HepG2 (cell line): ENCODE measurements around the gene ABCC1. TPM values are rescaled to one million over a fixed set of nuclear protein-coding genes. Genes with fewer than 3 reads are reported as not detected.

Experiments
- ERF ChIP-seq: IDR thresholded peaks from 2 replicates; pipeline ENCODE4 v1.6.1; 2018; ENCODE audit warnings: missing biosample characterization, missing genetic modification reagents
- FLYWCH1 ChIP-seq: sonication (generic); formaldehyde crosslinking; IDR thresholded peaks from 2 replicates; pipeline ENCODE4 v1.8.1; 2023; ENCODE audit warnings: mild to moderate bottlenecking, missing genetic modification reagents
- HOXD1 ChIP-seq: sonication (generic); formaldehyde crosslinking; IDR thresholded peaks from 2 replicates; pipeline ENCODE4 v1.5.0; 2020; ENCODE audit warnings: missing genetic modification reagents
- MTA1 ChIP-seq: sonication (generic); formaldehyde crosslinking; IDR thresholded peaks from 2 replicates; pipeline ENCODE4 v1.4.0; 2020; ENCODE audit warnings: missing genetic modification reagents, mild to moderate bottlenecking, borderline replicate concordance
- RELA ChIP-seq: sonication (generic); formaldehyde crosslinking; IDR thresholded peaks from 2 replicates; pipeline ENCODE4 v1.4.0; 2020; ENCODE audit warnings: missing genetic modification reagents
- SP2 ChIP-seq: sonication (generic); formaldehyde crosslinking; IDR thresholded peaks from 2 replicates; pipeline ENCODE4 v1.5.1; 2020; ENCODE audit warnings: mild to moderate bottlenecking, missing genetic modification reagents
- SRSF4 ChIP-seq: fragments of 200-400 bp; formaldehyde crosslinking; IDR thresholded peaks from one replicate; pipeline ENCODE4 v1.6.1; 2018; ENCODE audit warnings: mild to moderate bottlenecking, low read depth, low read length, moderate library complexity; ENCODE audit not compliant: poor library complexity, severe bottlenecking
- SYNCRIP ChIP-seq: fragments of 200-400 bp; formaldehyde crosslinking; IDR thresholded peaks from 2 replicates; pipeline ENCODE4 v1.6.1; 2018; ENCODE audit warnings: mild to moderate bottlenecking, low read depth, low read length; ENCODE audit not compliant: insufficient read depth
- TOPORS ChIP-seq: sonication (generic); formaldehyde crosslinking; IDR thresholded peaks from 2 replicates; pipeline ENCODE4 v1.8.0; 2023; ENCODE audit warnings: mild to moderate bottlenecking, missing genetic modification reagents
- ZBTB3 ChIP-seq: sonication (generic); formaldehyde crosslinking; IDR thresholded peaks from 2 replicates; pipeline ENCODE4 v1.4.0; 2020; ENCODE audit warnings: low read depth, mild to moderate bottlenecking, moderate library complexity, missing genetic modification reagents, borderline replicate concordance
- ZNF230 ChIP-seq: sonication (generic); formaldehyde crosslinking; IDR thresholded peaks from 2 replicates; pipeline ENCODE4 v1.4.0; 2020; ENCODE audit warnings: mild to moderate bottlenecking, missing genetic modification reagents
- ZNF354B ChIP-seq: sonication (generic); formaldehyde crosslinking; IDR thresholded peaks from 2 replicates; pipeline ENCODE4 v1.8.0; 2022; ENCODE audit warnings: mild to moderate bottlenecking, missing genetic modification reagents
- ZNF431 ChIP-seq: sonication (generic); formaldehyde crosslinking; IDR thresholded peaks from 2 replicates; pipeline ENCODE4 v1.9.0; 2022; ENCODE audit warnings: missing genetic modification reagents, low read depth, mild to moderate bottlenecking, borderline replicate concordance
- ZNF441 ChIP-seq: sonication (generic); formaldehyde crosslinking; IDR thresholded peaks from 2 replicates; pipeline ENCODE4 v1.7.0; 2021; ENCODE audit warnings: missing genetic modification reagents, borderline replicate concordance
- ZNF605 ChIP-seq: sonication (generic); formaldehyde crosslinking; IDR thresholded peaks from 2 replicates; pipeline ENCODE4 v1.8.0; 2022; ENCODE audit warnings: mild to moderate bottlenecking, missing genetic modification reagents
- ZNF607 ChIP-seq: sonication (generic); formaldehyde crosslinking; IDR thresholded peaks from 2 replicates; pipeline ENCODE4 v1.5.1; 2020; ENCODE audit warnings: missing genetic modification reagents, mild to moderate bottlenecking, borderline replicate concordance
- ZNF7 ChIP-seq: IDR thresholded peaks from 2 replicates; pipeline ENCODE4 v1.6.1; 2016; ENCODE audit warnings: missing biosample characterization, missing genetic modification reagents
- ZNF83 ChIP-seq: sonication (generic); formaldehyde crosslinking; IDR thresholded peaks from 2 replicates; pipeline ENCODE4 v1.4.0; 2020; ENCODE audit warnings: missing genetic modification reagents, mild to moderate bottlenecking, borderline replicate concordance
- ZSCAN22 ChIP-seq: sonication (generic); formaldehyde crosslinking; IDR thresholded peaks from 2 replicates; pipeline ENCODE4 v1.4.0; 2020; ENCODE audit warnings: mild to moderate bottlenecking, missing genetic modification reagents
- polyA plus RNA-seq, 8 experiments: library from polyadenylated mRNA; depleted of rRNA in 3 of 8; stranded (reverse) in 7 of 8; unstranded in 1 of 8; fragments of >200 nt; fragmentation: Illumina TruSeq in 4 of 8; extraction: Trizol in 4 of 8; gene quantifications; 2 replicates each; pipeline versions ENCODE4 v1.2.1 to v1.2.3, GENCODE V29; 2011 to 2016; ENCODE audit warnings: low read depth in 4 of 8, missing spikeins in 1 of 8, mixed read lengths in 1 of 8; ENCODE audit not compliant: insufficient read depth in 1 of 8
- total RNA-seq, 5 experiments: library from RNA; depleted of rRNA; stranded (reverse); fragments of >200 nt; fragmentation: Illumina TruSeq; extraction: Trizol; gene quantifications; 2 replicates each; pipeline ENCODE4 v1.2.3, GENCODE V29; 2016; ENCODE audit warnings: low read depth in 1 of 5
- TF ChIP-seq, protein P1 (sequence below): sonication (generic); formaldehyde crosslinking; IDR thresholded peaks from 2 replicates; pipeline ENCODE4 v1.5.0; 2020; ENCODE audit warnings: mild to moderate bottlenecking, missing genetic modification reagents
- TF ChIP-seq, protein P2 (sequence below): sonication (generic); formaldehyde crosslinking; IDR thresholded peaks from 2 replicates; pipeline ENCODE4; 2020; ENCODE audit warnings: missing genetic modification reagents, mild to moderate bottlenecking, borderline replicate concordance
- TF ChIP-seq, protein P3 (sequence below): sonication (generic); formaldehyde crosslinking; IDR thresholded peaks from 2 replicates; pipeline ENCODE4 v1.5.1; 2020; ENCODE audit warnings: mild to moderate bottlenecking, missing genetic modification reagents, borderline replicate concordance
- TF ChIP-seq, protein P4 (sequence below): sonication (generic); formaldehyde crosslinking; IDR thresholded peaks from 2 replicates; pipeline ENCODE4 v1.8.0; 2022; ENCODE audit warnings: mild to moderate bottlenecking, missing genetic modification reagents, moderate library complexity

ABCC1 gene
- total and polyA plus RNA-seq, 2 of the 13 experiments (the other 11 are each of a cell fraction or from before 2014, with no cell fraction given) = 13.0 to 30.6 TPM

DNA sequence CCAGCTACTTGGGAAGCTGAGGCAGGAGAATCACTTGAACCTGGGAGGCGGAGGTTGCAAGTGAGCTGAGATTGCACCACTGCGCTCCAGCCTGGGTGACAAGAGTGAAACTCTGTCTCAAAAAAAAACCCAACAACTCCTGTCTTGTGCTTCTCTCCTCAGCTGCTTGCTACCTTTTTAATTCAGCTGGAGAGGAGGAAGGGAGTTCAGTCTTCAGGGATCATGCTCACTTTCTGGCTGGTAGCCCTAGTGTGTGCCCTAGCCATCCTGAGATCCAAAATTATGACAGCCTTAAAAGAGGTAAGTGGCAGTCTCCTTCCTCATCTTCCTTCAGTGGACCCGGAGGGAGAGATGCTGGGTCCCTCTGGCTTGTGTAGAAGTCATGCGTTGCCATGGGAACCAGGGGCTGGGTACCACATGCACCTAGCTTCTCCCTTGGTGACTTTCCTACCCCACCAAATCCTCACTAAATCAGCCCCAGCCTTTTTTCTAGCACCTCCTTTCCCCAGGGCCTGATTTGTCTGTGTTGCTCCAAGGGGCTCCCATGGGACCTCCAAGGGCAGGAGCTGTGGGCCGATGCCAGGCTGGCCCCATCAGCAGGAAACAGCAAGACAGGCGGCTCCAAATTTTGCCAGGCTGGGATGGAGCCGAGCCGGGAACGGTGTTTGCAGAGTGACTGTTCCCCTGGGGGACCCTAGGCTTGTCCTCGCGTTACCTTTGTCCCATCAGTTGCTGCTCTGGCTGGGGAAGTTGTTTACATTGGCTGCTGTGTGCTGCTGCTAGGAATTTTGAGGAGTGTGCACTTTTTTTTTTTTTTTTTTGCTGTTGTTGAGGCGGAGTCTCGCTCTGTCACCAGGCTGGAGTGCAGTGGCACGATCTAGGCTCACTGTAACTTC, 65.2 kb downstream of the ABCC1 start (continued):
- TF ChIP-seq ZNF605 (CRISPR knock-in tag) = no peak
- TF ChIP-seq ZBTB3 = no peak
- no peak for TF ChIP-seq ZNF230 (CRISPR knock-in tag)
- TF ChIP-seq, protein P1, sequence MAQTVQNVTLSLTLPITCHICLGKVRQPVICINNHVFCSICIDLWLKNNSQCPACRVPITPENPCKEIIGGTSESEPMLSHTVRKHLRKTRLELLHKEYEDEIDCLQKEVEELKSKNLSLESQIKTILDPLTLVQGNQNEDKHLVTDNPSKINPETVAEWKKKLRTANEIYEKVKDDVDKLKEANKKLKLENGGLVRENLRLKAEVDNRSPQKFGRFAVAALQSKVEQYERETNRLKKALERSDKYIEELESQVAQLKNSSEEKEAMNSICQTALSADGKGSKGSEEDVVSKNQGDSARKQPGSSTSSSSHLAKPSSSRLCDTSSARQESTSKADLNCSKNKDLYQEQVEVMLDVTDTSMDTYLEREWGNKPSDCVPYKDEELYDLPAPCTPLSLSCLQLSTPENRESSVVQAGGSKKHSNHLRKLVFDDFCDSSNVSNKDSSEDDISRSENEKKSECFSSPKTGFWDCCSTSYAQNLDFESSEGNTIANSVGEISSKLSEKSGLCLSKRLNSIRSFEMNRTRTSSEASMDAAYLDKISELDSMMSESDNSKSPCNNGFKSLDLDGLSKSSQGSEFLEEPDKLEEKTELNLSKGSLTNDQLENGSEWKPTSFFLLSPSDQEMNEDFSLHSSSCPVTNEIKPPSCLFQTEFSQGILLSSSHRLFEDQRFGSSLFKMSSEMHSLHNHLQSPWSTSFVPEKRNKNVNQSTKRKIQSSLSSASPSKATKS (CRISPR knock-in tag) = no peak
- TF ChIP-seq ERF (CRISPR knock-in tag) = no peak
- TF ChIP-seq ZSCAN22 (CRISPR knock-in tag) = no peak
- no peak for TF ChIP-seq SYNCRIP
- peak; percentile 92 for TF ChIP-seq ZNF441 (CRISPR knock-in tag)
- peak; percentile 50; the same call in 1 of the 2 replicates for TF ChIP-seq ZNF607 (CRISPR knock-in tag)
- no peak for TF ChIP-seq SP2 (CRISPR knock-in tag)
- TF ChIP-seq, protein P2, sequence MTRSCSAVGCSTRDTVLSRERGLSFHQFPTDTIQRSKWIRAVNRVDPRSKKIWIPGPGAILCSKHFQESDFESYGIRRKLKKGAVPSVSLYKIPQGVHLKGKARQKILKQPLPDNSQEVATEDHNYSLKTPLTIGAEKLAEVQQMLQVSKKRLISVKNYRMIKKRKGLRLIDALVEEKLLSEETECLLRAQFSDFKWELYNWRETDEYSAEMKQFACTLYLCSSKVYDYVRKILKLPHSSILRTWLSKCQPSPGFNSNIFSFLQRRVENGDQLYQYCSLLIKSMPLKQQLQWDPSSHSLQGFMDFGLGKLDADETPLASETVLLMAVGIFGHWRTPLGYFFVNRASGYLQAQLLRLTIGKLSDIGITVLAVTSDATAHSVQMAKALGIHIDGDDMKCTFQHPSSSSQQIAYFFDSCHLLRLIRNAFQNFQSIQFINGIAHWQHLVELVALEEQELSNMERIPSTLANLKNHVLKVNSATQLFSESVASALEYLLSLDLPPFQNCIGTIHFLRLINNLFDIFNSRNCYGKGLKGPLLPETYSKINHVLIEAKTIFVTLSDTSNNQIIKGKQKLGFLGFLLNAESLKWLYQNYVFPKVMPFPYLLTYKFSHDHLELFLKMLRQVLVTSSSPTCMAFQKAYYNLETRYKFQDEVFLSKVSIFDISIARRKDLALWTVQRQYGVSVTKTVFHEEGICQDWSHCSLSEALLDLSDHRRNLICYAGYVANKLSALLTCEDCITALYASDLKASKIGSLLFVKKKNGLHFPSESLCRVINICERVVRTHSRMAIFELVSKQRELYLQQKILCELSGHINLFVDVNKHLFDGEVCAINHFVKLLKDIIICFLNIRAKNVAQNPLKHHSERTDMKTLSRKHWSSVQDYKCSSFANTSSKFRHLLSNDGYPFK (CRISPR knock-in tag) = no peak
- TF ChIP-seq, protein P3, sequence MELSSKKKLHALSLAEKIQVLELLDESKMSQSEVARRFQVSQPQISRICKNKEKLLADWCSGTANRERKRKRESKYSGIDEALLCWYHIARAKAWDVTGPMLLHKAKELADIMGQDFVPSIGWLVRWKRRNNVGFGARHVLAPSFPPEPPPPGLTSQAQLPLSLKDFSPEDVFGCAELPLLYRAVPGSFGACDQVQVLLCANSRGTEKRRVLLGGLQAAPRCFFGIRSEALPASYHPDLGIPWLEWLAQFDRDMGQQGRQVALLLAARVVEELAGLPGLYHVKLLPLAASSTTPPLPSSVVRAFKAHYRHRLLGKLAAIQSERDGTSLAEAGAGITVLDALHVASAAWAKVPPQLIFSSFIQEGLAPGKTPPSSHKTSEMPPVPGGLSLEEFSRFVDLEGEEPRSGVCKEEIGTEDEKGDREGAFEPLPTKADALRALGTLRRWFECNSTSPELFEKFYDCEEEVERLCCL = no peak
- no peak for TF ChIP-seq TOPORS (CRISPR knock-in tag)
- no peak for TF ChIP-seq ZNF354B (CRISPR knock-in tag)
- no peak for TF ChIP-seq ZNF83
- TF ChIP-seq ZNF431 (CRISPR knock-in tag) = no peak
- TF ChIP-seq MTA1 (CRISPR knock-in tag) = peak; percentile 77; the same call in 1 of the 2 replicates
- no peak for TF ChIP-seq RELA (CRISPR knock-in tag)
- 0 out of 2 replicates have a peak, but pooled peaks have one; percentile 31 for TF ChIP-seq HOXD1 (CRISPR knock-in tag)
- TF ChIP-seq ZNF7 (CRISPR knock-in tag) = no peak
- no peak for TF ChIP-seq FLYWCH1
- TF ChIP-seq, protein P4, sequence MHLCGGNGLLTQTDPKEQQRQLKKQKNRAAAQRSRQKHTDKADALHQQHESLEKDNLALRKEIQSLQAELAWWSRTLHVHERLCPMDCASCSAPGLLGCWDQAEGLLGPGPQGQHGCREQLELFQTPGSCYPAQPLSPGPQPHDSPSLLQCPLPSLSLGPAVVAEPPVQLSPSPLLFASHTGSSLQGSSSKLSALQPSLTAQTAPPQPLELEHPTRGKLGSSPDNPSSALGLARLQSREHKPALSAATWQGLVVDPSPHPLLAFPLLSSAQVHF (CRISPR knock-in tag) = no peak
- no peak for TF ChIP-seq SRSF4
